PC-9 (cell line): Measurements from ENCODE around the gene CEP120. TPM values are rescaled to one million over a fixed set of nuclear protein-coding genes. Genes with fewer than 3 reads are reported as not detected.

Experiments
- BruUV-seq: library from RNA; stranded (reverse); fragments of 400-500 nt; replicated peaks from 2 replicates; lab custom pipeline; 2021; lab: Mats Ljungman, UMichigan
- CTCF ChIA-PET: fragments of 300-600 bp; sonication (Branson Sonifier 250); formaldehyde crosslinking; loops from one replicate; lab custom pipeline; 2022; ENCODE audit warnings: antibody characterized with exemption; lab: Charles Lee
- POLR2A ChIA-PET: fragments of 300-600 bp; sonication (Branson Sonifier 250); formaldehyde crosslinking; loops from one replicate; lab custom pipeline; 2022; ENCODE audit warnings: antibody characterized with exemption; ENCODE audit not compliant: unreplicated experiment; lab: Charles Lee
- DNase-seq, 2 experiments: peaks; one replicate each; pipeline versions ENCODE4 v3.0.0 to v3.0.0-alpha.2; 2015 to 2022; ENCODE audit warnings: mixed read lengths in 1 of 2
- H2AFZ ChIP-seq: fragments of 200-600 bp; sonication (generic); 2 replicates; pipeline ENCODE4 v1.8.1; 2017; ENCODE audit warnings: antibody characterized with exemption
- H3F3A ChIP-seq: fragments of 200-600 bp; sonication (generic); 2 replicates; pipeline ENCODE4 v1.8.1; 2017; ENCODE audit warnings: antibody characterized with exemption, mild to moderate bottlenecking, low read depth; ENCODE audit not compliant: insufficient read depth
- H3K27ac ChIP-seq: fragments of 200-600 bp; sonication (generic); 2 replicates; pipeline ENCODE4 v1.6.1; 2016; ENCODE audit warnings: mixed run types
- H3K27me3 ChIP-seq: fragments of 200-600 bp; sonication (generic); 2 replicates; pipeline ENCODE4 v1.6.1; 2016; ENCODE audit warnings: low read depth, mixed run types; ENCODE audit not compliant: insufficient read depth
- H3K36me3 ChIP-seq: fragments of 200-600 bp; sonication (generic); 2 replicates; pipeline ENCODE4 v1.6.1; 2016; ENCODE audit warnings: low read depth, mixed run types
- H3K4me1 ChIP-seq: fragments of 200-600 bp; sonication (generic); replicated peaks from 2 replicates; pipeline ENCODE4 v1.6.1; 2016; ENCODE audit warnings: mixed run types; ENCODE audit not compliant: insufficient read depth
- H3K4me2 ChIP-seq: fragments of 200-600 bp; sonication (generic); 2 replicates; pipeline ENCODE4 v1.6.1; 2017; ENCODE audit warnings: mixed run types
- H3K4me3 ChIP-seq: fragments of 200-600 bp; sonication (generic); 2 replicates; pipeline ENCODE4 v1.6.1; 2016; ENCODE audit warnings: mixed run types
- H3K79me2 ChIP-seq: fragments of 200-600 bp; sonication (generic); 2 replicates; pipeline ENCODE4 v1.6.1; 2017; ENCODE audit warnings: low read depth, mixed run types
- H3K9me2 ChIP-seq: fragments of 200-600 bp; sonication (generic); 2 replicates; pipeline ENCODE4 v1.8.1; 2017; ENCODE audit warnings: mild to moderate bottlenecking; ENCODE audit not compliant: insufficient read depth
- H3K9me3 ChIP-seq: fragments of 200-600 bp; sonication (generic); 2 replicates; pipeline ENCODE4 v1.8.1; 2016; ENCODE audit warnings: low read depth; ENCODE audit not compliant: insufficient read depth
- H4K20me1 ChIP-seq: fragments of 200-600 bp; sonication (generic); 2 replicates; pipeline ENCODE4 v1.8.1; 2017; ENCODE audit not compliant: insufficient read depth
- EZH2 ChIP-seq: fragments of 200-600 bp; sonication (generic); IDR thresholded peaks from 2 replicates; pipeline ENCODE4 v1.8.0; 2017; ENCODE audit warnings: antibody characterized with exemption, low read depth
- intact Hi-C: fragments of 100-400 bp; cut with micrococcal nuclease; formaldehyde crosslinking; loops from one replicate; pipeline ENCODE4 v1.10.0; 2022; ENCODE audit not compliant: unreplicated experiment
- total RNA-seq: library from RNA; stranded (reverse); gene quantifications from 2 replicates; pipeline ENCODE4 v1.2.3, GENCODE V29; 2021
- TF ChIP-seq, protein P1 (sequence below): fragments of 200-600 bp; sonication (generic); conservative IDR thresholded peaks from 2 replicates; pipeline ENCODE4 v1.6.1; 2017; ENCODE audit warnings: mixed run types, antibody characterized with exemption, mild to moderate bottlenecking, moderate library complexity

The CEP120 gene
- total RNA-seq, 1 experiment from 2014 or later: 24.5 TPM

DNA sequence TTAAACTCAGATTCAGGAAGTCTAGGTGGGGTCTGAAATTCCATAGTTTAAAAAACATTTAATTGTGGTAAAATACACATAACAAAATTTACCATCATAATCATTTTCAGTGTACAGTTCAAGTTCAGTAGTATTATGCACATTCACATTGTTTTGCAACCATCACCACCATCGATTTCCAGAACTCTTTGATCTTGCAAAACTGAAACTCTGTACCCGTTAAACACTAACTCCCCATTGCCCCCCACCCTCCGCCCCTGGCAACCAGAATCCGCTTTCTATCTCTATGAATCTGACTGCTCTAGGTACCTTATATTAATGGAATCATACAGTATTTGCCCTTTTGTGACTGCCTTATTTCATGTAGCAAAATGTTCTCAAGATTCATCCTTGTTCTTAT lies 117.5 kb downstream of the CEP120 start:
- no peak for DNase-seq

DNA sequence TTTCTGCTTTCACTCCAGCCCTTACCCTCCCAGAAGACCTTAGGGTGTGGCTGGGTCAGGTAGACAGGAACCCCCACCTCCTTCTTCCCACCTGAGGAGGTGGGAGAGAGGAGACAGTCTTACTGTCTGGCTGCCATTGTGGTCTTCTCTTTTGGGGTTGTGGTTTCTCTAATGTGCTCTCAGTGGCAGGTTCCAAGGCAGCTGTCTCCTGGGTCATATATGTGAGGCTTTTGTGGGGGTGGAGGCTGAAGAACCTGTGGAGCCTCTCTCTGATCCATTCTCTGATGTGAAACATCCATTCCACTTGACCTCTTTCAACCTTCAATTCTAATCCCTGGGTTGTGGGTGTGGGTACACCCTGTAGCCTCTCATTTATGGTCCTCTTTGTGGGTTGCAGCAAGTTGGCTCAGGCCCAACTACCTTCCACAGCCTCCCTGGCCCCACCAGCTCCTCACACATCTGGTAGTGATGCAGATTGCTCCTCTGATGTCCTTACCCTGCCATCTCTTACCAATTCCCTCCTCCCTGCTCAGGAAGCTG lies 118.4 kb downstream of the CEP120 start:
- intact Hi-C loops: no loop called here
- no peaks in the 10 kb centered on the region for H3K9me2 ChIP-seq
- no peak overlapping the region for H2AFZ ChIP-seq
- no peaks in the 10 kb centered on the region for H3K4me1 ChIP-seq
- H3K27me3 ChIP-seq: no peaks in the 10 kb centered on the region
- H3K36me3 ChIP-seq: no peaks in the 10 kb centered on the region
- TF ChIP-seq EZH2: no peak
- TF ChIP-seq, protein P1, sequence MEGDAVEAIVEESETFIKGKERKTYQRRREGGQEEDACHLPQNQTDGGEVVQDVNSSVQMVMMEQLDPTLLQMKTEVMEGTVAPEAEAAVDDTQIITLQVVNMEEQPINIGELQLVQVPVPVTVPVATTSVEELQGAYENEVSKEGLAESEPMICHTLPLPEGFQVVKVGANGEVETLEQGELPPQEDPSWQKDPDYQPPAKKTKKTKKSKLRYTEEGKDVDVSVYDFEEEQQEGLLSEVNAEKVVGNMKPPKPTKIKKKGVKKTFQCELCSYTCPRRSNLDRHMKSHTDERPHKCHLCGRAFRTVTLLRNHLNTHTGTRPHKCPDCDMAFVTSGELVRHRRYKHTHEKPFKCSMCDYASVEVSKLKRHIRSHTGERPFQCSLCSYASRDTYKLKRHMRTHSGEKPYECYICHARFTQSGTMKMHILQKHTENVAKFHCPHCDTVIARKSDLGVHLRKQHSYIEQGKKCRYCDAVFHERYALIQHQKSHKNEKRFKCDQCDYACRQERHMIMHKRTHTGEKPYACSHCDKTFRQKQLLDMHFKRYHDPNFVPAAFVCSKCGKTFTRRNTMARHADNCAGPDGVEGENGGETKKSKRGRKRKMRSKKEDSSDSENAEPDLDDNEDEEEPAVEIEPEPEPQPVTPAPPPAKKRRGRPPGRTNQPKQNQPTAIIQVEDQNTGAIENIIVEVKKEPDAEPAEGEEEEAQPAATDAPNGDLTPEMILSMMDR: no peak
- H3K79me2 ChIP-seq: no peaks in the 10 kb centered on the region
- CTCF ChIA-PET: no interaction called here
- H3F3A ChIP-seq: no peaks in the 10 kb centered on the region
- BruUV-seq: no TSS peak
- DNase-seq: no peak
- H3K4me3 ChIP-seq: no peak overlapping the region
- no peak overlapping the region for H3K27ac ChIP-seq
- POLR2A ChIA-PET: no interaction called here
- no peak overlapping the region for H3K4me2 ChIP-seq
- no peaks in the 10 kb centered on the region for H3K9me3 ChIP-seq
- no peaks in the 10 kb centered on the region for H4K20me1 ChIP-seq

More for the DNA sequence above, 117.5 kb downstream of the CEP120 start:
- Histone ChIP-seq H3K4me3 (no peak overlapping the region), H3F3A (no peaks in the 10 kb centered on the region), H3K27me3 (no peaks in the 10 kb centered on the region), H3K36me3 (no peaks in the 10 kb centered on the region), H2AFZ (no peak overlapping the region), H4K20me1 (no peaks in the 10 kb centered on the region), H3K4me2 (no peak overlapping the region), H3K9me3 (no peaks in the 10 kb centered on the region), H3K27ac (no peak overlapping the region), H3K9me2 (no peaks in the 10 kb centered on the region), H3K4me1 (no peaks in the 10 kb centered on the region), H3K79me2 (no peaks in the 10 kb centered on the region)
- TF ChIP-seq, protein P1: no peak
- ChIA-PET CTCF (no interaction called here), POLR2A (no interaction called here)
- intact Hi-C loops: no loop called here
- no TSS peak for BruUV-seq

DNA sequence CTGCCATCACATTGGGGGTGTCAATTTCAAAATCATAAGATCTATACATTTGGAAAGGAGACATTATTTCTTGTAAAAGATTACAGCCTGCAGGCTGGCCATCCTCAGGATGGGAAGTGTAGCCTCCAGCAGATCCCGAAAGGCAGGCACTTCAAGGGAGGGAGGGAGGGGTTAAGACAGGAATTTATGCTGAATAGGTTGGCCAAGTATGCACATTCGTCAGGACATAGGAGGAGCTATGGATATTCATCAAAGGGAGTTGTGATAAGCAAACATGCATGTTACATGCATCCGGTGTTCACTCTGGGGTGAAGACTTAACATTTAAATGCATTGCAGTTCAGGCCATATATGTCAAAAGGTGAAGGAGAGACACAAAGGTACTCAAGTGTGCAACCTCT lies 119.4 kb downstream of the CEP120 start:
- Histone ChIP-seq H3K9me3 (no peaks in the 10 kb centered on the region), H3K9me2 (no peaks in the 10 kb centered on the region), H3K27me3 (no peaks in the 10 kb centered on the region), H2AFZ (no peak overlapping the region), H3K79me2 (no peaks in the 10 kb centered on the region), H3K4me3 (no peak overlapping the region), H4K20me1 (no peaks in the 10 kb centered on the region), H3K4me1 (no peaks in the 10 kb centered on the region), H3K36me3 (no peaks in the 10 kb centered on the region), H3F3A (no peaks in the 10 kb centered on the region), H3K4me2 (no peak overlapping the region), H3K27ac (no peak overlapping the region)
- POLR2A ChIA-PET: no interaction called here
- CTCF ChIA-PET: no interaction called here
- no TSS peak for BruUV-seq
- TF ChIP-seq EZH2: no peak
- TF ChIP-seq, protein P1: no peak
- intact Hi-C loops: no loop called here
- no peak for DNase-seq
